T-helper 17 cell (primary cell): ENCODE measurements around the gene OR13J1. TPM values are rescaled to one million over a fixed set of nuclear protein-coding genes. Genes with fewer than 3 reads are reported as not detected.

Experiments
- ATAC-seq: fragments of 150-1000 bp; cut with Tn5 transposase; 2 replicates; pipeline ENCODE4 v1.10.0; 2021; ENCODE audit warnings: mild to moderate bottlenecking, moderate library complexity
- DNase-seq, 3 donors: peaks; one replicate each; pipeline versions ENCODE4 v3.0.0 to v3.0.0-alpha.2; 2020 to 2021
- H3K9me3 ChIP-seq: one replicate; pipeline ENCODE4 v1.7.0; 2013; ENCODE audit warnings: low read length, mild to moderate bottlenecking; ENCODE audit not compliant: control insufficient read depth, poor library complexity, severe bottlenecking
- H3K27ac Mint-ChIP-seq: one replicate; pipeline ENCODE4 v1.8.0; 2022; ENCODE audit warnings: mild to moderate bottlenecking, moderate library complexity, mixed read lengths
- H3K27me3 Mint-ChIP-seq: one replicate; pipeline ENCODE4 v1.8.0; 2022; ENCODE audit warnings: mixed read lengths
- H3K36me3 Mint-ChIP-seq: one replicate; pipeline ENCODE4 v1.8.0; 2022; ENCODE audit warnings: low read depth, mixed read lengths
- H3K4me1 Mint-ChIP-seq: one replicate; pipeline ENCODE4 v1.8.0; 2022; ENCODE audit warnings: mild to moderate bottlenecking, mixed read lengths
- H3K4me3 Mint-ChIP-seq: one replicate; pipeline ENCODE4 v1.8.0; 2022; ENCODE audit warnings: mild to moderate bottlenecking, moderate library complexity, mixed read lengths
- total RNA-seq, 4 donors: library from RNA in 2 of 4; stranded (reverse) in 2 of 4; gene quantifications; one replicate each; pipeline ENCODE4 v1.2.3 and lab custom pipeline; 2022 to 2026

Gene OR13J1
- total RNA-seq, 2 donors from 2014 or later, result not detected

- Mint-ChIP-seq H3K27me3 (no peaks in the 10 kb centered on the region), H3K27ac (peak overlapping the region; percentile 85), H3K4me1 (peaks cover 24% of the 10 kb centered on the region), H3K36me3 (peaks cover 6% of the 10 kb centered on the region), H3K4me3 (peak overlapping the region; percentile 79)
- peak; percentile 94 for ATAC-seq
- DNase-seq, result no peak
- no peaks in the 10 kb centered on the region for H3K9me3 ChIP-seq
Observed at GRCh38 chr9:35844628-35845270, 25.5 kb downstream of the OR13J1 start.

DNA sequence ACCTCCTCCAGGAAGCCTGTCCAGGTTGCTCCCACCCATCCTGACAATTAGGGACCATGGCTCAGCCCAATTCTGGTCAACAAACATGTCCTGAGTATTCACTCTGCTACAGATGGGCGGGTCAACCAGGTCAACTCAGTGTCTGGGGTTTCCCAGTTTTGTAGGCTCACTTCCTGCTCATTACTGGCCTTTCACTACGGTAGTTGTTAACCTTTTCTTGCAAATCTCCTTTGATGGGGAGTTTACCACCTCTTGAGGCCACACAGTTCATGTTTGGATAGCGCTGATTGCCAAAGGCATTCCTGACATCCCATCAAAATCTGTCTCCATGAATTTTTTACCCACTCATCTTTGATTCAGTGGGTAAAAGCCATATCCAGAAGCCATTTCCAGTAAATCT lies 27.4 kb downstream of the OR13J1 start:
- Mint-ChIP-seq H3K4me1 (peaks cover 24% of the 10 kb centered on the region), H3K36me3 (peaks cover 12% of the 10 kb centered on the region), H3K27me3 (no peaks in the 10 kb centered on the region), H3K4me3 (no peak overlapping the region), H3K27ac (no peak overlapping the region)
- no peak for ATAC-seq
- DNase-seq, result no peak
- no peaks in the 10 kb centered on the region for H3K9me3 ChIP-seq

DNA sequence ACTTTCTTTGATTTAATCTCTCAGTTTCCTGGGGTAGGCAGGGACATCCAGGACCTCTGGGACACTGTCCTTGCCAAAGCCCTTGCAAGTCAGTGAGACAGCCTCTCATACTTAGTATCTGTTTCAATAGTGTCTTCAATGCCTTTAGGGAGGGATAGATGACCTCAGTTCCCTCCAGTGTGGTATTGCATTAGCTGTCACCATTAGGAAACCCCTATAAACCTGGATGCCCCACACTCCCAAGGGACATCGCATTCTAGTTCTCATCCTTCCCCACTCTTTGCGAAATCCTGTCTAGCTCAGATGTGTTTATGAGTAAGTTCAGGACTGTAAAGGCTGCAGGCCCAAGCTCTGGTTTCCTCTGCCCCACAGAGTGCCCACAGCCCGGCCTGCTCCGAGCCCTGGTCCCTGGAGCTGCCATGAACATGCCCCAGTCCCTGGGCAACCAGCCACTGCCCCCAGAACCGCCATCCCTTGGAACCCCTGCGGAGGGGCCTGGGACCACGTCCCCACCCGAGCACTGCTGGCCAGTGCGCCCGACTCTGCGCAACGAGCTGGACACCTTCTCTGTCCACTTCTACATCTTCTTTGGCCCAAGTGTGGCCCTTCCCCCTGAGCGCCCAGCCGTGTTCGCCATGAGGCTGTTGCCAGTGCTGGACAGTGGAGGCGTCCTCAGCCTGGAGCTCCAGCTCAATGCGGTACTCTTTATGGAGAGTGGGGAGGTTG lies 28.0 kb downstream of the OR13J1 start:
- H3K4me1 Mint-ChIP-seq, result peaks cover 27% of the 10 kb centered on the region
- H3K36me3 Mint-ChIP-seq, result peaks cover 9% of the 10 kb centered on the region
- no peak overlapping the region for H3K27ac Mint-ChIP-seq
- ATAC-seq (no peak), DNase-seq (no peak)
- H3K27me3 Mint-ChIP-seq, result no peaks in the 10 kb centered on the region
- H3K9me3 ChIP-seq, result no peaks in the 10 kb centered on the region
- H3K4me3 Mint-ChIP-seq, result no peak overlapping the region

DNA sequence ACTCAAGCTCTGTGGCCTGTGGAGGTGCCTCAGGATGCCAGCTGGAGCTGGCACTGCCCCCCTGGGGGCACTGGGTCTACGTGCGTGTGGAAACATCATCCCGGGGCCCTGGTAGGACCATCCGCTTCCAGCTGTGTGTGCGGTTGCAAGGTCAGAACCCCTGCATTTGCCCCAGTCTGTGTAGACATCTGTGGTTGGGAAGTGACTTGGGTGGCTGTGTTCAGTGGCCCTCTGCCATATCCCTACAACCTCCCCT lies 28.6 kb downstream of the OR13J1 start:
- DNase-seq (no peak), ATAC-seq (no peak)
- H3K9me3 ChIP-seq, result no peaks in the 10 kb centered on the region
- Mint-ChIP-seq H3K4me3 (no peak overlapping the region), H3K36me3 (peaks cover 9% of the 10 kb centered on the region), H3K27me3 (no peaks in the 10 kb centered on the region), H3K27ac (peak overlapping the region; percentile 6), H3K4me1 (peaks cover 29% of the 10 kb centered on the region)

- H3K9me3 ChIP-seq, result no peaks in the 10 kb centered on the region
- ATAC-seq (no peak), DNase-seq (no peak)
- Mint-ChIP-seq H3K4me3 (no peak overlapping the region), H3K36me3 (peaks cover 9% of the 10 kb centered on the region), H3K27ac (peak overlapping the region; percentile 6), H3K27me3 (no peaks in the 10 kb centered on the region), H3K4me1 (peaks cover 29% of the 10 kb centered on the region)
Observed at GRCh38 chr9:35840881-35841644, 29.1 kb downstream of the OR13J1 start.

- H3K27ac Mint-ChIP-seq, result peak overlapping the region; percentile 21
- H3K36me3 Mint-ChIP-seq, result peaks cover 9% of the 10 kb centered on the region
- no peak overlapping the region for H3K4me3 Mint-ChIP-seq
- DNase-seq (no peak), ATAC-seq (no peak)
- no peaks in the 10 kb centered on the region for H3K27me3 Mint-ChIP-seq
- H3K9me3 ChIP-seq, result no peaks in the 10 kb centered on the region
- peaks cover 24% of the 10 kb centered on the region for H3K4me1 Mint-ChIP-seq
Observed at GRCh38 chr9:35839926-35840325, 30.3 kb downstream of the OR13J1 start.

GRCh38 chr9:35836595-35836994 lies 33.6 kb downstream of the OR13J1 start:
- Mint-ChIP-seq H3K27ac (peak overlapping the region; percentile 37), H3K27me3 (no peaks in the 10 kb centered on the region), H3K4me3 (no peak overlapping the region), H3K4me1 (peaks cover 27% of the 10 kb centered on the region), H3K36me3 (peaks cover 6% of the 10 kb centered on the region)
- DNase-seq (no peak), ATAC-seq (no peak)
- H3K9me3 ChIP-seq, result no peaks in the 10 kb centered on the region

DNA sequence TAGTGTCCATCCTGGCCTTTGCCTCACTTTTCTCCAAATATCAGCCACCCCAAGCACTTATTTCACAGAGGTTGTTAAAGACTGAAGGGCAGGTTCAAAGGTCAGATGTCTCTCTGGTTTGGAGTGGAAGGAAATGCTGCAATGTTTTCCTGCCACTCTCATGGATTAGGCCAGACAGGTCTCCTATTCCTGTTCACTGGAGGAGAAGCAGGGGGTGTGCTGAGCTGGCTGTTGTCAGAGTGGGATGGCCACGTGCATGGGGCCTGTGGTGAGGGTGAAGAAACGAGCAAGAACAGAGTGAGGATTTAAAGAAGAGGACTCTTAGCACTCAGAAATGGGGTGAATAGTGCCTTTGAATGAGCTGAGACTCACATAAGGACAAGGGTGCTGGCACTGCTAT lies 34.4 kb downstream of the OR13J1 start:
- H3K4me3 Mint-ChIP-seq, result no peak overlapping the region
- DNase-seq (no peak), ATAC-seq (no peak)
- no peaks in the 10 kb centered on the region for H3K9me3 ChIP-seq
- H3K4me1 Mint-ChIP-seq, result peaks cover 32% of the 10 kb centered on the region
- H3K27ac Mint-ChIP-seq, result peak overlapping the region; percentile 37
- H3K27me3 Mint-ChIP-seq, result no peaks in the 10 kb centered on the region
- H3K36me3 Mint-ChIP-seq, result peaks cover 6% of the 10 kb centered on the region

- no peak for DNase-seq
- H3K36me3 Mint-ChIP-seq, result peaks cover 6% of the 10 kb centered on the region
- no peak for ATAC-seq
- peak overlapping the region; percentile 72 for H3K27ac Mint-ChIP-seq
- no peaks in the 10 kb centered on the region for H3K9me3 ChIP-seq
- no peak overlapping the region for H3K4me3 Mint-ChIP-seq
- peaks cover 31% of the 10 kb centered on the region for H3K4me1 Mint-ChIP-seq
- no peaks in the 10 kb centered on the region for H3K27me3 Mint-ChIP-seq
Observed at GRCh38 chr9:35835216-35835632, 35.0 kb downstream of the OR13J1 start.

GRCh38 chr9:35834260-35835215 lies 35.7 kb downstream of the OR13J1 start:
- ATAC-seq (no peak), DNase-seq (no peak)
- Mint-ChIP-seq H3K4me3 (no peak overlapping the region), H3K4me1 (peaks cover 36% of the 10 kb centered on the region), H3K27ac (peak overlapping the region; percentile 72), H3K27me3 (no peaks in the 10 kb centered on the region), H3K36me3 (peaks cover 6% of the 10 kb centered on the region)
- no peaks in the 10 kb centered on the region for H3K9me3 ChIP-seq

- no peaks in the 10 kb centered on the region for H3K9me3 ChIP-seq
- Mint-ChIP-seq H3K27ac (no peak overlapping the region), H3K4me1 (peaks cover 42% of the 10 kb centered on the region), H3K36me3 (no peaks in the 10 kb centered on the region), H3K4me3 (no peak overlapping the region), H3K27me3 (no peaks in the 10 kb centered on the region)
- no peak for ATAC-seq
- no peak for DNase-seq
Observed at GRCh38 chr9:35832814-35833213, 37.4 kb downstream of the OR13J1 start.

GRCh38 chr9:35831040-35831439 lies 39.2 kb downstream of the OR13J1 start:
- H3K4me3 Mint-ChIP-seq, result no peak overlapping the region
- no peaks in the 10 kb centered on the region for H3K27me3 Mint-ChIP-seq
- H3K27ac Mint-ChIP-seq, result no peak overlapping the region
- no peak for ATAC-seq
- no peak for DNase-seq
- H3K36me3 Mint-ChIP-seq, result no peaks in the 10 kb centered on the region
- H3K4me1 Mint-ChIP-seq, result peaks cover 43% of the 10 kb centered on the region
- H3K9me3 ChIP-seq, result no peaks in the 10 kb centered on the region

- H3K27me3 Mint-ChIP-seq, result no peaks in the 10 kb centered on the region
- peaks cover 46% of the 10 kb centered on the region for H3K4me1 Mint-ChIP-seq
- ATAC-seq, result no peak
- H3K27ac Mint-ChIP-seq, result peak overlapping the region; percentile 98
- no peak for DNase-seq
- H3K36me3 Mint-ChIP-seq, result no peaks in the 10 kb centered on the region
- no peaks in the 10 kb centered on the region for H3K9me3 ChIP-seq
- H3K4me3 Mint-ChIP-seq, result peak overlapping the region; percentile 88
Observed at GRCh38 chr9:35829764-35830096, 40.5 kb downstream of the OR13J1 start.
